HAP-1 (cell line): ENCODE data around the gene SERAC1.

ENCODE experiments used
- DNase-seq, 2 experiments: peaks; one replicate each; pipeline ENCODE4 v3.0.0-alpha.2; 2016 to 2020; ENCODE audit warnings: low spot score in 2 of 2
- H3K27me3 ChIP-seq: fragments of 250-450 bp; sonication (Bioruptor Pico); 2 replicates; pipeline ENCODE4 v1.5.1; 2020; ENCODE audit warnings: low read depth, mild to moderate bottlenecking, moderate library complexity
- H3K36me3 ChIP-seq: fragments of 250-450 bp; sonication (Bioruptor Pico); replicated peaks from 2 replicates; pipeline ENCODE4 v1.5.1; 2020; ENCODE audit warnings: mild to moderate bottlenecking
- H3K4me1 ChIP-seq: fragments of 250-450 bp; sonication (Bioruptor Pico); 2 replicates; pipeline ENCODE4 v1.5.1; 2020; ENCODE audit warnings: mild to moderate bottlenecking
- H3K4me3 ChIP-seq: fragments of 250-450 bp; sonication (Bioruptor Pico); 2 replicates; pipeline ENCODE4 v1.5.1; 2020; ENCODE audit warnings: mild to moderate bottlenecking, moderate library complexity
- H3K9me3 ChIP-seq: fragments of 250-450 bp; sonication (Bioruptor Pico); 2 replicates; pipeline ENCODE4 v1.5.1; 2020; ENCODE audit warnings: mild to moderate bottlenecking, moderate library complexity
- in situ Hi-C: fragments of 300-500 bp; cut with MboI; formaldehyde crosslinking; loops from 3 replicates; pipeline ENCODE4 v1.14.3; 2020; ENCODE audit warnings: low sequenced_read_pairs, inconsistent platforms, mixed read lengths

SERAC1 gene

GRCh38 chr6:158125271-158125670 lies 42.8 kb downstream of the SERAC1 start:
- H3K4me1 ChIP-seq, result no peaks in the 10 kb centered on the region
- in situ Hi-C loops, result no loop called here
- H3K4me3 ChIP-seq, result no peak overlapping the region
- H3K9me3 ChIP-seq, result no peaks in the 10 kb centered on the region
- no peak for DNase-seq
- H3K36me3 ChIP-seq, result no peaks in the 10 kb centered on the region; the same call in 1 of the 2 replicates
- no peaks in the 10 kb centered on the region for H3K27me3 ChIP-seq

- in situ Hi-C loops, result no loop called here
- Histone ChIP-seq H3K36me3 (no peaks in the 10 kb centered on the region; the same call in 1 of the 2 replicates), H3K9me3 (no peaks in the 10 kb centered on the region), H3K4me1 (no peaks in the 10 kb centered on the region), H3K4me3 (no peak overlapping the region), H3K27me3 (no peaks in the 10 kb centered on the region)
- DNase-seq, result no peak
Measured at GRCh38 chr6:158124288-158124687, 43.8 kb downstream of the SERAC1 start.

- Histone ChIP-seq H3K9me3 (no peaks in the 10 kb centered on the region), H3K36me3 (peaks cover 4% of the 10 kb centered on the region; the same call in 1 of the 2 replicates), H3K4me3 (no peak overlapping the region), H3K27me3 (no peaks in the 10 kb centered on the region), H3K4me1 (no peaks in the 10 kb centered on the region)
- in situ Hi-C loops, result no loop called here
- DNase-seq, result no peak
Measured at GRCh38 chr6:158122048-158122447, 46.0 kb downstream of the SERAC1 start.

- DNase-seq, result no peak
- no peaks in the 10 kb centered on the region for H3K4me1 ChIP-seq
- in situ Hi-C loops, result no loop called here
Measured at GRCh38 chr6:158121335-158121734, 46.7 kb downstream of the SERAC1 start.

GRCh38 chr6:158118886-158119285 lies 49.2 kb downstream of the SERAC1 start:
- Histone ChIP-seq H3K36me3 (peaks cover 4% of the 10 kb centered on the region; the same call in 1 of the 2 replicates), H3K4me3 (no peak overlapping the region), H3K27me3 (no peaks in the 10 kb centered on the region), H3K9me3 (no peaks in the 10 kb centered on the region), H3K4me1 (no peaks in the 10 kb centered on the region)
- DNase-seq, result no peak
- in situ Hi-C loops, result no loop called here

More at GRCh38 chr6:158121335-158121734, 46.7 kb downstream of the SERAC1 start:
- no peaks in the 10 kb centered on the region for H3K9me3 ChIP-seq
- peaks cover 4% of the 10 kb centered on the region; the same call in 1 of the 2 replicates for H3K36me3 ChIP-seq
- no peak overlapping the region for H3K4me3 ChIP-seq
- no peaks in the 10 kb centered on the region for H3K27me3 ChIP-seq

- Histone ChIP-seq H3K4me1 (no peaks in the 10 kb centered on the region), H3K36me3 (peaks cover 4% of the 10 kb centered on the region; the same call in 1 of the 2 replicates), H3K27me3 (no peaks in the 10 kb centered on the region), H3K4me3 (no peak overlapping the region), H3K9me3 (no peaks in the 10 kb centered on the region)
- in situ Hi-C loops, result no loop called here
- DNase-seq, result no peak
Measured at GRCh38 chr6:158115508-158115907, 52.6 kb downstream of the SERAC1 start.

GRCh38 chr6:158115102-158115501 lies 53.0 kb downstream of the SERAC1 start:
- no peak for DNase-seq
- Histone ChIP-seq H3K4me1 (no peaks in the 10 kb centered on the region), H3K27me3 (no peaks in the 10 kb centered on the region), H3K9me3 (no peaks in the 10 kb centered on the region), H3K36me3 (peaks cover 4% of the 10 kb centered on the region; the same call in 1 of the 2 replicates), H3K4me3 (no peak overlapping the region)
- in situ Hi-C loops, result no loop called here

GRCh38 chr6:158113802-158114201 lies 54.3 kb downstream of the SERAC1 start:
- no peak overlapping the region for H3K4me3 ChIP-seq
- in situ Hi-C loops, result no loop called here
- DNase-seq, result no peak
- H3K36me3 ChIP-seq, result peaks cover 4% of the 10 kb centered on the region; the same call in 1 of the 2 replicates
- H3K27me3 ChIP-seq, result no peaks in the 10 kb centered on the region
- H3K4me1 ChIP-seq, result no peaks in the 10 kb centered on the region
- no peaks in the 10 kb centered on the region for H3K9me3 ChIP-seq

- Histone ChIP-seq H3K4me1 (no peaks in the 10 kb centered on the region; the same call in 1 of the 2 replicates), H3K27me3 (no peaks in the 10 kb centered on the region), H3K9me3 (no peaks in the 10 kb centered on the region), H3K4me3 (no peak overlapping the region), H3K36me3 (no peaks in the 10 kb centered on the region; the same call in 1 of the 2 replicates)
- no peak for DNase-seq
- in situ Hi-C loops, result no loop called here
Measured at GRCh38 chr6:158111987-158112386, 56.1 kb downstream of the SERAC1 start.

GRCh38 chr6:158110986-158111385 lies 57.1 kb downstream of the SERAC1 start:
- no peaks in the 10 kb centered on the region for H3K9me3 ChIP-seq
- no peaks in the 10 kb centered on the region; the same call in 1 of the 2 replicates for H3K36me3 ChIP-seq
- no peak overlapping the region for H3K4me3 ChIP-seq
- no peak for DNase-seq
- H3K27me3 ChIP-seq, result no peaks in the 10 kb centered on the region
- no peaks in the 10 kb centered on the region; the same call in 1 of the 2 replicates for H3K4me1 ChIP-seq
- in situ Hi-C loops, result no loop called here

GRCh38 chr6:158109748-158110147 lies 58.3 kb downstream of the SERAC1 start:
- Histone ChIP-seq H3K4me3 (no peak overlapping the region), H3K27me3 (no peaks in the 10 kb centered on the region), H3K4me1 (no peaks in the 10 kb centered on the region; the same call in 1 of the 2 replicates), H3K9me3 (no peaks in the 10 kb centered on the region), H3K36me3 (no peaks in the 10 kb centered on the region; the same call in 1 of the 2 replicates)
- in situ Hi-C loops, result no loop called here
- DNase-seq, result no peak

GRCh38 chr6:158104696-158105095 lies 63.4 kb downstream of the SERAC1 start:
- H3K27me3 ChIP-seq, result no peaks in the 10 kb centered on the region
- in situ Hi-C loops, result no loop called here

GRCh38 chr6:158103228-158103627 lies 64.8 kb downstream of the SERAC1 start:
- DNase-seq, result no peak
- H3K4me1 ChIP-seq, result no peaks in the 10 kb centered on the region
- H3K4me3 ChIP-seq, result no peak overlapping the region
- H3K27me3 ChIP-seq, result no peaks in the 10 kb centered on the region
- no peaks in the 10 kb centered on the region; the same call in 1 of the 2 replicates for H3K36me3 ChIP-seq
- in situ Hi-C loops, result no loop called here
- no peaks in the 10 kb centered on the region for H3K9me3 ChIP-seq

More at GRCh38 chr6:158104696-158105095, 63.4 kb downstream of the SERAC1 start:
- Histone ChIP-seq H3K4me3 (no peak overlapping the region), H3K9me3 (no peaks in the 10 kb centered on the region), H3K4me1 (no peaks in the 10 kb centered on the region; the same call in 1 of the 2 replicates), H3K36me3 (no peaks in the 10 kb centered on the region; the same call in 1 of the 2 replicates)
- no peak for DNase-seq

- H3K4me1 ChIP-seq, result no peaks in the 10 kb centered on the region
- in situ Hi-C loops, result no loop called here
- no peak for DNase-seq
- no peaks in the 10 kb centered on the region for H3K27me3 ChIP-seq
- no peak overlapping the region for H3K4me3 ChIP-seq
- H3K9me3 ChIP-seq, result no peaks in the 10 kb centered on the region
- H3K36me3 ChIP-seq, result peaks cover 10% of the 10 kb centered on the region
Measured at GRCh38 chr6:158095671-158096070, 72.4 kb downstream of the SERAC1 start.

- in situ Hi-C loops, result no loop called here
- no peak for DNase-seq
Measured at GRCh38 chr6:158095031-158095430, 73.0 kb downstream of the SERAC1 start.

More at GRCh38 chr6:158095031-158095430, 73.0 kb downstream of the SERAC1 start:
- Histone ChIP-seq H3K36me3 (peaks cover 10% of the 10 kb centered on the region), H3K4me1 (no peaks in the 10 kb centered on the region), H3K4me3 (no peak overlapping the region), H3K9me3 (no peaks in the 10 kb centered on the region), H3K27me3 (no peaks in the 10 kb centered on the region)
